Measurements from ENCODE around the gene FLT3.

- TF ChIP-seq EZH2 (optimal IDR thresholded peaks at IDR 0.05; ENCODE audit: low read depth, low read length): no peak
- no peak for TF ChIP-seq EZH2phosphoT487 (IDR thresholded peaks at IDR 0.05; ENCODE audit: low read length)
Observed at GRCh38 chr13:28031220-28031895, 69.0 kb downstream of the FLT3 start.
